VCaP (cell line): ENCODE measurements around the gene MMEL1.
A peak's percentile ranks its signal among the peaks of the same experiment; 100 is the strongest.

Experiments
- H3K27ac ChIP-seq: fragments of 450-650 bp; 2 replicates; pipeline ENCODE4 v1.5.1; 2017
- TF ChIP-seq, protein P1 (sequence below): fragments of 450-650 bp; conservative IDR thresholded peaks from 2 replicates; pipeline ENCODE4 v1.5.1; 2017; ENCODE audit warnings: mild to moderate bottlenecking, moderate library complexity

MMEL1 gene

DNA sequence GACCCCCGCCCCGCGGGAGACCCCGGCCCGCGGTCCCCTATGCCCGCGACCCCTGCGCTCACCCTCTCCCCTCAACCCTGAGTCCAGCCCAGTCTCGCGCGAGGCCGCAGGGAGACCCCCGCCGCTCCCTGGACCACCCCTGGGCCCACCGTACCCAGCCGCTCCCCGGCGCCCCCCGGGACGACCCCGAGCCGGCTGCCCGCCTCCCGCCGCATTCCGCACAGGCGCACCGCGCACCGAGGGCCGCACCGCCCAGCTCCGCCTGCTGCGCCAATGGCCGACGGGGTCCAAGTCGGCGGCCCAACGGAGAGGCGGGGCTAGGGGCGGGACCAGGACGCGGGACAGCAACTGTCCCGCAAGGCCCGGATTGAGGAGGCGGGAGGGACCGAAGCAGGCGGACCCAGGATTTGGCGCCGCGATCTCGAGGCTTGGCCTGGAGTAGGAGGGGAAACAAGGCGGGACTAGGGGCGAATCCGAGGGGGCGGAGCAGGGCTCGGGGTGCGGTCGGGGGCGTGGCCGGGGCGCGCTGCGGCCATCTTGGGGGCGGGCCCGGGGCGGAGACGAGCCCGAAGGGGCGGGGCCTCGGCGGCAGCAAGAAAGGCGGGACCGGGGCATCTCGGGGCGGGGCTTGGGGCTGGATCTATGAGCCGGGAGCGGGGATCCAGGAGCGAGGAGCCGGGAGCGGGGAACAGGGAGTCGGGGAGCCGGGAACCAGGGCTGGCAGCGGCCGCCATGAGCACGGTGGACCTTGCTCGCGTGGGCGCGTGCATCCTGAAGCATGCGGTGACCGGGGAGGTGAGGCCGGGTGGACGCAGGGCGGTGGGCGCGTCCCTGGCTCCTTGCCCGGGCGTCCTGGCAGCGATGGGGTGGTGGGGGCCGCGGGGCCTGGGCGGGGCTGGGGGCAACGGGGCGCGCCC is 46.4 kb downstream of the MMEL1 start, which contains the start of gene PRXL2B:
Gene PRXL2B, plus strand, starts transcription at position 624 of the 917 bp plus-strand sequence. Its CDS starts 109 bp downstream, at position 733.
- H3K27ac ChIP-seq = peak within 1 kb of the TSS; percentile 91
- TF ChIP-seq, protein P1, sequence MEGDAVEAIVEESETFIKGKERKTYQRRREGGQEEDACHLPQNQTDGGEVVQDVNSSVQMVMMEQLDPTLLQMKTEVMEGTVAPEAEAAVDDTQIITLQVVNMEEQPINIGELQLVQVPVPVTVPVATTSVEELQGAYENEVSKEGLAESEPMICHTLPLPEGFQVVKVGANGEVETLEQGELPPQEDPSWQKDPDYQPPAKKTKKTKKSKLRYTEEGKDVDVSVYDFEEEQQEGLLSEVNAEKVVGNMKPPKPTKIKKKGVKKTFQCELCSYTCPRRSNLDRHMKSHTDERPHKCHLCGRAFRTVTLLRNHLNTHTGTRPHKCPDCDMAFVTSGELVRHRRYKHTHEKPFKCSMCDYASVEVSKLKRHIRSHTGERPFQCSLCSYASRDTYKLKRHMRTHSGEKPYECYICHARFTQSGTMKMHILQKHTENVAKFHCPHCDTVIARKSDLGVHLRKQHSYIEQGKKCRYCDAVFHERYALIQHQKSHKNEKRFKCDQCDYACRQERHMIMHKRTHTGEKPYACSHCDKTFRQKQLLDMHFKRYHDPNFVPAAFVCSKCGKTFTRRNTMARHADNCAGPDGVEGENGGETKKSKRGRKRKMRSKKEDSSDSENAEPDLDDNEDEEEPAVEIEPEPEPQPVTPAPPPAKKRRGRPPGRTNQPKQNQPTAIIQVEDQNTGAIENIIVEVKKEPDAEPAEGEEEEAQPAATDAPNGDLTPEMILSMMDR = no peak

DNA sequence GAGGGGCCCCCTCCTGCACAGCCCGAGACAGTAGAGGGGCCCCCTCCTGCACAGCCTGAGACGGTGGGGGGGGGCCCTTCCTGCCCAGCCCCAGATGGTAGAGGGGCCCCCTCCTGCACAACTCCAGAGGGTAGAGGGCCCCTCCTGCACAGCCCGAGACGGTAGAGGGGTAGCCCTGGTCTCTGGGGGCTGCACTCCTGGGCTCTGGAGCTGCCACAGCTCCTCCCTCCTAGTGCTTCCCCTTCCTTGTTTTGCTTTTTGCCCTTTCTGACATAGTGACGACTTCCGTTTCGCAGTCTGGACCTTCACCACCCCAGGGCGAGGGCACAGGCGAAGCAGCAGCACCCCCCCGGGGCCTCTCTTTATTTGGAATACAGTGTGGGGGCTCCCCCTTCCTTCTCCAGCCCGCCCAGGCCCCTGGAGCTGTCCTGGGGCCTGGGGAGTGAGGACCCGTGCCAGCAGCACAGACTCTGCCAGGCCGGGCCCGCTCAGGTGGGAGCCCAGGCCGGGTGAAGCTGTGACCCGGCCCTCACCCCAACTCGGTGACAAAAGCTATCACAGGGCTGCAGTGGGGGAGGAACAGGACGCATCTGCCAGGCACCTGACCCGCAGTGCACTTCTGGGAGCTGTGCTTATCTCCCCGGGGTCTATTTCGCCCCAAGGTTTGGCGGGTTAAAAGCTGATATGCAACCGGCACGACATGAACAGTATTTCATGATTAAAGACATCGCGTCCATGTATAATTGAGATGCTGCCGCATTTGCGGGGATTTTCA is 47.3 kb downstream of the MMEL1 start:
- peak overlapping the region; percentile 91 for H3K27ac ChIP-seq
- TF ChIP-seq, protein P1 = no peak

DNA sequence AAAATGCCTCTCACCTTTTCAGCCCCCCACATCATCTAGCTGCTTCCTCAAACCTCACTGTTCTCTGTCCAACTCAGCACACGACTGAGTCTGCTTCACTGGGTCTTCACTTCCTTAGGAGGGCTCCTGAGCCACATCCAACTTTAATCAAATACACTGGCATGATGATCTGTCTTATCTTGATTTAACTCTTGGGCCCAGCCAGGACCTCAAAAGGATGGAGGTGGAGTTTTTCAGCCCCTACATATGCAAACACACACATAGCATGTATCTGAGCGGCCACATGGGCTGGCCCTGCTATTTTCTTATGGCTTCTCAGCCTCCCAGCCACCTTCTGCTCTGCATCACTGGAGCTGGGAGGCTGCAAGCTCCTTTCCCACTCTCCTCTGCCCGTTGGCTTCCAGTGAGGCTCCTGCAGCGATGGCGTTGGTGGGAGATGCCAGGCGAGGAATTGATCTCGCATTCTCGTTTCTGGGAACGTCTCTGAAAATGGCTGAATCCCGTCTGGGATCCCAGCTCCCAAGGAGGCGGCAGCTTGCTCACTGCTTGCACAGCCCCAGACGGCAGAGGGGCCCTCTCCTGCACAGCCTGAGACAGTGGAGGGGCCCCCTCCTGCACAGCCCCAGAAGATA is 48.0 kb downstream of the MMEL1 start:
- peak overlapping the region; percentile 91 for H3K27ac ChIP-seq
- TF ChIP-seq, protein P1 = no peak

DNA sequence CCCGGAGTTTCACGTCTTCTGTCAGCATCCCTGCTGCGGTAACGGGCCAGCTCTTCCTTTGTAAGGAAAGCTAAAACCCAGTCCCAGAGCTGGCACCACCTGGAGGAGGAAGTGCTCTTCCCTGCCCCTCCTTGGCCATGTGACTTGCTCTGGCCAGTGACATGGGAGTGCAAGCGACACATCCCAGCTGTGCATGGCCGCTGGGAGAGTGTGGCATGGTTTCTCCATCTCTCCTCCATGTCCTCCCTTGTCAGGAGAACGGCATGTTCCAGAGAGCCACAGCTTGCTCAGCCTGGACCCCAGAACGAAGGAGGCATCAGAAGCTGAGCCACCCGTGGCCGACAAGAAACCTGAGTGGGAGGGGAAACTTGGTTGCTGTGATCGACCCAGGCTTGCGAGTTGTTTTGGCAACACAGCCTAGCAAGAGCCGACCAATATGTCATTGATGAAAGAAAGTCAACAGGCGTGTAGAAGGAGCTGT is 48.9 kb downstream of the MMEL1 start:
- TF ChIP-seq, protein P1 = 0 out of 2 replicates have a peak, but pooled peaks have one; percentile 7
- H3K27ac ChIP-seq = peak overlapping the region; percentile 34; the same call in 1 of the 2 replicates

DNA sequence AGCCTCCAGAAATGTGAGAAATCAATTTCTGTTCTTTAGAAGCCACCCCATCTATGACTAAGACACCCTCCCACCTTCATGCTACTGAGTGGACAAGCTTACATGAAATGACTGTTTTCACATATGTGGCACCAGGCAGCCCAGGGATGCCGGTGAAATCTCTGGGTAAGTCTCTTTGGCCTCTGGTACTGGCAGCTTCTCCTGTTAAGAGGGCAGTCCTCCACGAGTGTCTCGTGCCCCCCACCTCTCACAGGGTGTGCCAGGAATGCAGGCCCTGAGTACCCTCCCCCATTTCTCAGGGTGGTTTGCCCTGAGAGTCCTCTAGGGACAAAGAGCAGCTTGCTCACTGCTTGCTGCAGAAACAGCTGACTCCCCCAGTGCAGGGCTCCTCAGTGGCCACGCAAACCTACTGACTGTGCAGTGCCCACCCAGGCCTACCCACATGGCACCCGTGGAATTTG is 49.5 kb downstream of the MMEL1 start:
- 0 out of 2 replicates have a peak overlapping the region, but pooled peaks have one; percentile 34 for H3K27ac ChIP-seq
- TF ChIP-seq, protein P1 = no peak

DNA sequence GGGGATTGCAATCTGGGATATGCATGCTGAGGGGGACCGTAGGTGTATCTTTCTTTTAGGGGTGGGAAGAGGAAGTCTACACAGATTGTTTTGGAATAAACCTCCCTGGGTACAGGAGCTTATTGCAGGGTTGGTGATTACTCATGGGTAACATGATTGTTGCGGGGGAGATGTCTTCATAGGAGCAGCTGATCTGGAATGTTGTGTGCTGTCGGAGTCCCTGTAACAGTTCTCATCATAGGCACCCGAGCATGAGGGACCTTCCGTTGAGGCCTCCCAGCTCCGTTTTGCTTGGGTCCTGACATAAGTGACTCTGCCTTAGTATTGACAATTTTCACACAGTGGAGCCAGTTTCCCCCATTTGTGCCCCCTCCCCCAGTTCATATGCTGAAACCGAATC is 50.4 kb downstream of the MMEL1 start:
- TF ChIP-seq, protein P1 = no peak
- H3K27ac ChIP-seq = no peak overlapping the region
